Central memory CD4-positive, alpha-beta T cell (primary cell): ENCODE data around the gene SLC2A1.

Experiments
- DNase-seq: peaks from one replicate; pipeline ENCODE4 v3.0.0; 2022
- total RNA-seq, 3 experiments: gene quantifications; one replicate each; lab custom pipeline; 2026; lab: John Stamatoyannopoulos, UW

Gene SLC2A1
- 85.6 to 103 (median 102) reads per million in 3 experiments for total RNA-seq

- peak; percentile 92 for DNase-seq
Measured at GRCh38 chr1:42958488-42959319, at the start of gene SLC2A1. Gene SLC2A1 (minus strand): TSS chr1:42958868. CDS start chr1:42958651, 217 bp downstream.

GRCh38 chr1:43007377-43008114 lies 48.9 kb upstream of the SLC2A1 start:
- no peak for DNase-seq

GRCh38 chr1:43005460-43006361 lies 47.0 kb upstream of the SLC2A1 start:
- no peak for DNase-seq

- DNase-seq: no peak
Measured at GRCh38 chr1:43004587-43005459, 46.2 kb upstream of the SLC2A1 start.

- DNase-seq: no peak
Measured at GRCh38 chr1:43002766-43003165, 44.1 kb upstream of the SLC2A1 start.

- no peak for DNase-seq
Measured at GRCh38 chr1:43002116-43002515, 43.4 kb upstream of the SLC2A1 start.

- no peak for DNase-seq
Measured at GRCh38 chr1:43001434-43001833, 42.8 kb upstream of the SLC2A1 start.

- DNase-seq: no peak
Measured at GRCh38 chr1:43000271-43000670, 41.6 kb upstream of the SLC2A1 start.

- DNase-seq: no peak
Measured at GRCh38 chr1:42999308-42999707, 40.6 kb upstream of the SLC2A1 start.

- no peak for DNase-seq
Measured at GRCh38 chr1:42998386-42998785, 39.7 kb upstream of the SLC2A1 start.

GRCh38 chr1:42996384-42996970 lies 37.8 kb upstream of the SLC2A1 start:
- no peak for DNase-seq

GRCh38 chr1:42993502-42994136 lies 35.0 kb upstream of the SLC2A1 start:
- no peak for DNase-seq

GRCh38 chr1:42992054-42992571 lies 33.4 kb upstream of the SLC2A1 start:
- no peak for DNase-seq

- no peak for DNase-seq
Measured at GRCh38 chr1:42990757-42991346, 32.2 kb upstream of the SLC2A1 start.

- no peak for DNase-seq
Measured at GRCh38 chr1:42983693-42984092, 25.0 kb upstream of the SLC2A1 start.

GRCh38 chr1:42983253-42983652 lies 24.6 kb upstream of the SLC2A1 start:
- DNase-seq: no peak

GRCh38 chr1:42982641-42983040 lies 24.0 kb upstream of the SLC2A1 start:
- no peak for DNase-seq

- no peak for DNase-seq
Measured at GRCh38 chr1:42981871-42982270, 23.2 kb upstream of the SLC2A1 start.

GRCh38 chr1:42981255-42981805 lies 22.7 kb upstream of the SLC2A1 start:
- DNase-seq: no peak
